A549 (cell line): ENCODE results near the gene SSNA1. TPM values are rescaled to one million over a fixed set of nuclear protein-coding genes. Genes with fewer than 3 reads are reported as not detected.

Experiments
- ATAC-seq, 2 experiments: fragments of 200-7000 bp in 1 of 2; fragments of >200 bp in 1 of 2; cut with Nextera tagmentation in 1 of 2; cut with Tn5 transposase in 1 of 2; 3 replicates each; pipeline versions ENCODE4 v1.8.0 to v1.9.1; 2018 to 2020; ENCODE audit warnings: mild to moderate bottlenecking in 1 of 2, moderate library complexity in 1 of 2
- CTCF ChIA-PET: fragments of 300-600 bp; sonication (Branson Sonifier 250); formaldehyde crosslinking; extraction: SDS; loops from one replicate; lab custom pipeline; 2021; ENCODE audit warnings: antibody characterized with exemption, inconsistent platforms; lab: Yijun Ruan, JAX
- POLR2A ChIA-PET: fragments of 350-600 bp; formaldehyde crosslinking; extraction: SDS; loops from one replicate; lab custom pipeline; 2021; ENCODE audit warnings: antibody characterized with exemption, inconsistent platforms; lab: Yijun Ruan, JAX
- DNase-seq, 2 experiments: peaks; one replicate each; pipeline versions ENCODE4 v3.0.0 to v3.0.0-alpha.2; 2011 to 2016; ENCODE audit warnings: low read depth in 1 of 2, low spot score in 1 of 2
- FAIRE-seq: peaks from 2 replicates; lab custom pipeline; 2011; peaks lifted over from hg19 to GRCh38; lab: Jason Lieb, UNC
- H3K27ac ChIP-seq, 2 experiments: fragments of >200 bp; sonication (Bioruptor Twin); formaldehyde crosslinking; 3 replicates each; pipeline ENCODE4 v1.5.1; 2016 to 2017
- H3K4me1 ChIP-seq: fragments of >200 bp; sonication (Bioruptor Twin); formaldehyde crosslinking; 3 replicates; pipeline ENCODE4 v1.6.1; 2016
- H3K4me2 ChIP-seq: fragments of >200 bp; sonication (Bioruptor Twin); formaldehyde crosslinking; 3 replicates; pipeline ENCODE4 v1.6.1; 2016
- H3K4me3 ChIP-seq: fragments of >200 bp; sonication (Bioruptor Twin); formaldehyde crosslinking; 3 replicates; pipeline ENCODE4 v1.5.1; 2016
- H3K9me3 ChIP-seq: fragments of >200 bp; sonication (Bioruptor Twin); formaldehyde crosslinking; 3 replicates; pipeline ENCODE4 v1.6.1; 2016
- ATOH8 ChIP-seq: fragments of 250-450 bp; sonication (Bioruptor Pico); IDR thresholded peaks from 2 replicates; pipeline ENCODE4 v1.5.0; 2020; ENCODE audit warnings: low read depth, mild to moderate bottlenecking, moderate library complexity
- CHD2 ChIP-seq: fragments of 150-350 bp; IDR thresholded peaks from 2 replicates; pipeline ENCODE4 v1.6.1; 2014; ENCODE audit warnings: low read length; ENCODE audit not compliant: partially characterized antibody
- ELK1 ChIP-seq: fragments of 150-350 bp; IDR thresholded peaks from 2 replicates; pipeline ENCODE4 v1.6.1; 2014; ENCODE audit warnings: low read depth, mild to moderate bottlenecking, low read length
- HMGXB4 ChIP-seq: fragments of 250-450 bp; sonication (Bioruptor Pico); IDR thresholded peaks from 2 replicates; pipeline ENCODE4 v1.5.0; 2021; ENCODE audit warnings: mild to moderate bottlenecking, moderate library complexity, borderline replicate concordance
- JUNB ChIP-seq: fragments of >200 bp; sonication (Bioruptor Twin); formaldehyde crosslinking; IDR thresholded peaks from 2 replicates; pipeline ENCODE4 v1.6.1; 2016
- KDM5A ChIP-seq: fragments of 200-600 bp; sonication (generic); IDR thresholded peaks from 2 replicates; pipeline ENCODE4 v1.6.1; 2016; ENCODE audit warnings: antibody characterized with exemption, mild to moderate bottlenecking
- MAX ChIP-seq: IDR thresholded peaks from 2 replicates; pipeline ENCODE4 v1.6.1; 2012
- MAZ ChIP-seq: fragments of 150-350 bp; IDR thresholded peaks from 2 replicates; pipeline ENCODE4 v1.6.1; 2014; ENCODE audit warnings: antibody characterized with exemption, low read depth, low read length, borderline replicate concordance
- NPAS2 ChIP-seq: fragments of 250-450 bp; sonication (Bioruptor Pico); IDR thresholded peaks from 2 replicates; pipeline ENCODE4 v1.8.0; 2022; ENCODE audit warnings: mild to moderate bottlenecking, moderate library complexity, borderline replicate concordance
- PHF8 ChIP-seq: fragments of 200-600 bp; sonication (generic); IDR thresholded peaks from 2 replicates; pipeline ENCODE4 v1.6.1; 2016; ENCODE audit warnings: low read depth, mild to moderate bottlenecking, antibody characterized with exemption, moderate library complexity, borderline replicate concordance
- RAD21 ChIP-seq, 2 experiments: fragments of >200 bp in 1 of 2; sonication (Bioruptor Twin) in 1 of 2; formaldehyde crosslinking in 1 of 2; IDR thresholded peaks in 1 of 2; conservative IDR thresholded peaks in 1 of 2; 2 replicates in 1 of 2; 3 replicates in 1 of 2; pipeline ENCODE4 v1.6.1; 2012 to 2018; ENCODE audit warnings: inconsistent platforms in 1 of 2
- RCOR1 ChIP-seq: fragments of 150-350 bp; IDR thresholded peaks from 2 replicates; pipeline ENCODE4 v1.6.1; 2014; ENCODE audit warnings: antibody characterized with exemption, low read length, low read depth
- RNF2 ChIP-seq: fragments of 200-600 bp; sonication (generic); IDR thresholded peaks from 2 replicates; pipeline ENCODE4 v1.6.1; 2016; ENCODE audit warnings: low read depth, mild to moderate bottlenecking, antibody characterized with exemption, moderate library complexity, borderline replicate concordance
- SREBF2 ChIP-seq: fragments of 450-650 bp; IDR thresholded peaks from 2 replicates; pipeline ENCODE4 v1.6.1; 2014; ENCODE audit warnings: mild to moderate bottlenecking, moderate library complexity
- TP53 ChIP-seq: fragments of 250-450 bp; sonication (Bioruptor Pico); IDR thresholded peaks from 2 replicates; pipeline ENCODE4 v1.5.0; 2021; ENCODE audit warnings: mild to moderate bottlenecking, moderate library complexity
- ZSCAN20 ChIP-seq: fragments of 250-450 bp; sonication (Bioruptor Pico); IDR thresholded peaks from 2 replicates; pipeline ENCODE4 v1.8.0; 2022; ENCODE audit warnings: mild to moderate bottlenecking, moderate library complexity
- WGBS: methylation state at CpG from one replicate; pipeline ENCODE4 v1.1.6; 2017; ENCODE audit errors: missing lambda C conversion rate; 5-methylcytosine and 5-hydroxymethylcytosine counted together
- polyA plus RNA-seq, 4 experiments: library from polyadenylated mRNA; depleted of rRNA in 3 of 4; stranded (reverse); fragments of >200 nt; fragmentation: RNase III in 1 of 4; extraction: RNeasy Plus Mini Kit Qiagen cat#74134 plus additional on column Dnase treatment in 1 of 4; gene quantifications; 2 replicates in 3 of 4; 3 replicates in 1 of 4; pipeline ENCODE4 v1.2.3, GENCODE V29; 2011 to 2017

Gene SSNA1
- polyA plus RNA-seq, 2 of the 4 experiments (the other 2 are of a cell fraction) = 54.1 to 102 TPM

- 89% methylated on average over 19 of the region's 19 CpGs for WGBS
- Histone ChIP-seq H3K27ac (no peak overlapping the region), H3K4me3 (no peak overlapping the region), H3K4me2 (no peak overlapping the region), H3K9me3 (no peaks in the 10 kb centered on the region), H3K4me1 (peaks cover 24% of the 10 kb centered on the region; the same call in 1 of the 3 replicates)
- DNase-seq = no peak
- CTCF ChIA-PET = interaction anchor here (0.6 to 1.4 kb wide), 6 partner anchors 8 to 80 kb away, joined by 3 to 6 read pairs (median 4); no protein-coding TSS in a partner anchor
- no peak for ATAC-seq
- no peak for TF ChIP-seq ZSCAN20 (CRISPR knock-in tag)
- TF ChIP-seq RAD21 (conservative IDR thresholded peaks at IDR 0.05 in 1 of 2, IDR thresholded peaks at IDR 0.05 in 1 of 2) = no peak
- no peak for TF ChIP-seq SREBF2
- TF ChIP-seq ATOH8 (CRISPR knock-in tag) = no peak
- FAIRE-seq = no peak
- POLR2A ChIA-PET = no interaction called here
Observed at GRCh38 chr9:137148661-137149060, 39.8 kb upstream of the SSNA1 start.

- no peaks in the 10 kb centered on the region for H3K9me3 ChIP-seq
- ATAC-seq (no peak), DNase-seq (no peak), FAIRE-seq (no peak)
- no peak overlapping the region; the same call in 2 of the 3 replicates for H3K4me2 ChIP-seq
- WGBS = 82% methylated on average over 4 of the region's 5 CpGs
- peak overlapping the region in 1 of 2 experiments; percentile 55; a peak in 1 of 6 replicates for H3K27ac ChIP-seq
- peaks cover 24% of the 10 kb centered on the region; the same call in 1 of the 3 replicates for H3K4me1 ChIP-seq
- CTCF ChIA-PET = interaction anchor here (0.6 to 1.7 kb wide), 7 partner anchors 9 to 81 kb away, joined by 3 to 6 read pairs (median 4); partner anchors contain the start of gene LRRC26
- TF ChIP-seq CHD2 (no peak), RAD21 (conservative IDR thresholded peaks at IDR 0.05 in 1 of 2, IDR thresholded peaks at IDR 0.05 in 1 of 2) (no peak), PHF8 (no peak), MAZ (no peak), ELK1 (no peak), HMGXB4 (CRISPR knock-in tag) (no peak), TP53 (CRISPR knock-in tag) (no peak), NPAS2 (CRISPR knock-in tag) (no peak), RNF2 (no peak), MAX (no peak), KDM5A (no peak), RCOR1 (no peak), JUNB (no peak)
- no peak overlapping the region for H3K4me3 ChIP-seq
- POLR2A ChIA-PET = interaction anchor here (2.8 kb wide), 1 partner anchor 20 kb away, joined by 18 read pairs; no protein-coding TSS in a partner anchor
Observed at GRCh38 chr9:137149363-137149762, 39.1 kb upstream of the SSNA1 start.
